IgD-negative memory B cell (primary cell): ENCODE data around the gene PLAC9. TPM values are rescaled to one million over a fixed set of nuclear protein-coding genes. Genes with fewer than 3 reads are reported as not detected.

Source experiments
- H3K27ac Mint-ChIP-seq, 3 donors: one replicate each; pipeline ENCODE4 v1.8.0; 2020 to 2022; ENCODE audit warnings: mild to moderate bottlenecking in 3 of 3, mixed read lengths in 3 of 3, moderate library complexity in 1 of 3
- H3K27me3 Mint-ChIP-seq: one replicate; pipeline ENCODE4 v1.8.0; 2021; ENCODE audit warnings: mixed read lengths
- H3K36me3 Mint-ChIP-seq: one replicate; pipeline ENCODE4 v1.8.0; 2020; ENCODE audit warnings: mild to moderate bottlenecking, mixed read lengths
- H3K4me1 Mint-ChIP-seq, 3 donors: one replicate each; pipeline ENCODE4 v1.8.0; 2020 to 2022; ENCODE audit warnings: mixed read lengths in 3 of 3, mild to moderate bottlenecking in 1 of 3
- H3K4me3 Mint-ChIP-seq, 4 donors: one replicate each; pipeline ENCODE4 v1.8.0; 2020 to 2022; ENCODE audit warnings: mild to moderate bottlenecking in 4 of 4, mixed read lengths in 4 of 4, moderate library complexity in 3 of 4
- H3K9me3 Mint-ChIP-seq, 3 donors: one replicate each; pipeline ENCODE4 v1.8.0; 2020 to 2021; ENCODE audit warnings: mixed read lengths in 3 of 3, mild to moderate bottlenecking in 1 of 3
- polyA plus RNA-seq: library from polyadenylated mRNA; unstranded; fragments of 300-500 nt; fragmentation: Illumina TruSeq; gene quantifications from one replicate; pipeline ENCODE4 v1.2.3, GENCODE V29; 2021

Gene PLAC9
- polyA plus RNA-seq, 1 donor from 2014 or later: not detected

DNA sequence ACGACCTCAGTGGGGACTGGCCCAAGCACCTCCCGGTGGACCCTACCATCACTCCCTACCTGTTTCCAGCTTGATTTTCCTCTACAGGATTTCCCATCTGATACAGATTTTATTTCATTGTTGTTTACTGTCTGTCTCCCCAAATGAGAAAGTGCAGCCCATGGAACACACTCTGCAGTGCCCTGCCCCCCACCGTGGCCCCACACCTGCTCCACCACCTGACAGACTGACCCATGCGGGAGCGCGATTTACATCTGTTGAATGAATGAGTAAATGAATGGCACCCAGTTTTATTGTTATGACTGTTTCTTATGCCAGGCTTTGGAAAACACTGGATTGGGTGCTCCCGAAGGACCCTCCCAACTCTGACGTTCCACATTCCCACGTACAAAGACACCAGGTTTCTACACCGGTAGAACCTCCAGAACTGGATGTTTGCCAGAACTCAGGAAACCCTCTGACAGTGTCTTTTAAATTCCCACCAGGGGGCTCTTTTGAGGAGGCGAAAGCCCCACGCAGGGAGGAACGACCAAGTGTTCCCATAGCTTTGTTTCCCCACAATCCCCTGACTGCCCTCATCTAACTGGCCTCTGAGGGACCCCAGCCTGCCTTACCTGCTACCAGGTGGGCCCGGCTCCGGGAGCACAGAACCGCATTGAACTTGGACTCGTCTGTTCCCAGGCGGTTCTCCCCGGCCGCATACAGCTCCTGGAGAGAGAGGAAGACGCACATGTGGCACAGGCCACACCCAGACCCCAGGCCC lies 29.0 kb downstream of the PLAC9 start:
- Mint-ChIP-seq H3K9me3 (no peaks in the 10 kb centered on the region), H3K4me3 (no peak overlapping the region), H3K27me3 (no peaks in the 10 kb centered on the region), H3K4me1 (peaks cover 0 to 5% (median 2%) of the 10 kb centered on the region in 3 donors), H3K36me3 (no peaks in the 10 kb centered on the region), H3K27ac (peak overlapping the region in 1 of 3 donors; percentile 80)

DNA sequence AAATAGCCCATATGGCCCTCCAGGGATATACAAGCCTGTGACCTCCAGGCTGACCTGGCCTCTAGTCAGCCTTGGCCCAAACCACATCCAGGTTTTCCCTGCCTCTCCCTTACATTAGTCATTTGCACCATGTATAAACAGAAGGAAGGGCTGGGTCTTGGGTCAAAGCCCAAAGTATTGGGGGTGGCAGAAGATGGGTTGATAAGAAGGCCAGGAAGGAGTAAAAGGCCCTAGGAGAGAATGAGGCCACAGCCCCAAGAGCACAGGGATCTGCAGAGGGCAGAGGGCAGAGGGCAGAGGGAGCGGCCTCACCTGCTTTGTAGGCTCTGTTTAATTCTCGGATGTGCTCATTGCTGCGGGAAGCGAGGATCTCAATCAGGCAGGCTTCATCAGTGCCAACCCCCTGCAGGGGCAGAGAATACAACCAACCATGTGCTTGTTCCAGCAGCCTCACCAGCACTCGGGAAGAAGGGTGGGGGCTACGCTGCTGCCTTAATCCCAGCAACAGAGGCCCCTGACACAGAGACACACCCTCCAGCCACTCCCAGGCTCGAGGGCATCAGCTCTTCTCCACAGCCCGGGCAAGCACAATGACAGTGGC lies 31.3 kb downstream of the PLAC9 start:
- peak overlapping the region in 1 of 3 donors; percentile 63 for H3K27ac Mint-ChIP-seq
- no peak overlapping the region for H3K4me3 Mint-ChIP-seq
- H3K27me3 Mint-ChIP-seq: no peaks in the 10 kb centered on the region
- H3K36me3 Mint-ChIP-seq: no peaks in the 10 kb centered on the region
- H3K9me3 Mint-ChIP-seq: no peaks in the 10 kb centered on the region
- peaks cover 0 to 5% (median 2%) of the 10 kb centered on the region in 3 donors for H3K4me1 Mint-ChIP-seq

DNA sequence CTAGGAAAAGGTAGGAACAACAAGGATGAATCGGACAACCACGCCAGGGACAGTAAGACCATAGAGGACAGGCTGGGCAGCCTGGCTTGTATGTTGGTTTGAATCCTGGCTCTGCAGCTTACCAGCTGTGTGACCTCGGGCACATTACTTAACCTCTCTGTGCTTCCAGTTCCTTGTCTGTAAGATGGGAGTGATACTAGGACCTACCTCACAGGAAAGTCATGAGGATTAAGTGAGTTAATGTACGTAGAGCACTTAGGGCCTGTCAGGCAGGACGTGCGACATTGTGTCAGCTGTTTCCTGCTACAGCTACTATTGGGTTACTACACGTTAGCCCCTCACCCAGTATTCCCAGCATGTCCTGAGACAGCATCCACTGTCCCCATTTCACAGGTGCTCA lies 32.1 kb downstream of the PLAC9 start:
- H3K9me3 Mint-ChIP-seq: no peaks in the 10 kb centered on the region
- H3K4me1 Mint-ChIP-seq: peaks cover 0 to 2% (median 2%) of the 10 kb centered on the region in 3 donors
- no peaks in the 10 kb centered on the region for H3K36me3 Mint-ChIP-seq
- H3K4me3 Mint-ChIP-seq: no peak overlapping the region
- no peak overlapping the region for H3K27ac Mint-ChIP-seq
- no peaks in the 10 kb centered on the region for H3K27me3 Mint-ChIP-seq

DNA sequence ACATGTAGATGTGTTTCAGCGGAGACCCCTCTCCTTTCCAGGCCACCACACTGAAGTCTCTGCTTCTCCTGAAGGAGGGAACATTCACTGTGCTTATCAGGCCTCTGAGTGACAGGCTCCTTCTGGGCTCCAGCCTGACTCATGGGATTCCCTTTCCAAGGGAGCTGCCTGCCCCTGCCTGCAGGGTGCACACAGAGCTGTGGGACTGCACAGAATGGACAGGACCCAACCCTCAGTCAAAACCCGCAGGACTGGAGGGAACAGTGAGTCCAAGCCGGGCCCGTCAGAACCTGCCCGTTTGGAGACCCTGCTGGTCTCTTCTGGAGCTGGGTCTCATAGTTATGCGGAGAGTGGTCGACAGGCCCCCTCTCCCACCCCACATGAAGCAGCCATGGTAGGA lies 32.6 kb downstream of the PLAC9 start:
- H3K4me1 Mint-ChIP-seq: peaks cover 0 to 2% (median 0%) of the 10 kb centered on the region in 3 donors
- H3K27me3 Mint-ChIP-seq: no peaks in the 10 kb centered on the region
- no peak overlapping the region for H3K4me3 Mint-ChIP-seq
- no peaks in the 10 kb centered on the region for H3K36me3 Mint-ChIP-seq
- no peaks in the 10 kb centered on the region for H3K9me3 Mint-ChIP-seq
- no peak overlapping the region for H3K27ac Mint-ChIP-seq

DNA sequence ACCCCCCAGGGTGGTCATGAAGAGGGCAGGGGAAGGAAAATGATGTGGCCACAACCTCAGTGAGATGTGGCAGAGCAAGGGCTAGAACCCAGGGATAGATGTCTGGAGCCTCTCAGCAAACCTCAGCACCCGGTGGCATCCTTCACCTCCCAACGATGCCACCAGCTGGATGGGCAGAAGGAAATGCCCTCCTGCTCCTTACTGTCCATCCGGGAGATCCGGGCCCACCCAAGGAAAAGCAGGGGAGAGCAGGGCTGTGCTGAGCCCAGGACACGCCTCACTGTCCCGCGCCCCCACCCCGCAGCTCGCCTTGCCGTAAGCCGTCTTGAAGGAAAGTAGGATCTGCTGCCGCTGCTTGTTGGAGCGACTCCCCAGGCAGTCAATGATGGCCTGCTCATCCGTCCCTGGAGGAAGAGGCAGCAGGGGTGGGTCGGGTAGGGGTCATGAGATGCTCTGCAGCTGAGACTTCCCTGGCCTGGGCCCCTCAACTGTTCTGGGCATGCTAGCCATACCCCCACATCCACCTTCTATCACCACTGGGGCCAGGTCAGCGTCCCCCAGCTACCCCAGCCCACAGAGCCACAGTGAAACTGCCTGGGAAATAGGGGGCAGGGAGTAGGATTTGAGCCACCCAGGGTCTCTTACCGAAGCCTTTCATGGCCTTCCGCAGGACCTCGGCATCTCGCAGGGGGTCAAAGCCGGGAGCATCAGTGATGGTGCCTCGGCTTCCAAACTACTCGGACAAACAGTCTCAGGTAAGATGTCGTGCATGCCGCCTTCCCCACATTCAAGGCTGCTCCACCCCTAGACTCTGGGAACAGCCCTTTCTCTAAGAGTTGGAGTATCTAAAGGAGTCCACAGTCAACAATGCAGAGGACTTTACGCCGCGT lies 34.3 kb downstream of the PLAC9 start:
- Mint-ChIP-seq H3K9me3 (no peaks in the 10 kb centered on the region), H3K4me1 (peaks cover 0 to 2% (median 0%) of the 10 kb centered on the region in 3 donors), H3K27ac (peak overlapping the region in 1 of 3 donors; percentile 89), H3K4me3 (no peak overlapping the region), H3K27me3 (no peaks in the 10 kb centered on the region), H3K36me3 (no peaks in the 10 kb centered on the region)

DNA sequence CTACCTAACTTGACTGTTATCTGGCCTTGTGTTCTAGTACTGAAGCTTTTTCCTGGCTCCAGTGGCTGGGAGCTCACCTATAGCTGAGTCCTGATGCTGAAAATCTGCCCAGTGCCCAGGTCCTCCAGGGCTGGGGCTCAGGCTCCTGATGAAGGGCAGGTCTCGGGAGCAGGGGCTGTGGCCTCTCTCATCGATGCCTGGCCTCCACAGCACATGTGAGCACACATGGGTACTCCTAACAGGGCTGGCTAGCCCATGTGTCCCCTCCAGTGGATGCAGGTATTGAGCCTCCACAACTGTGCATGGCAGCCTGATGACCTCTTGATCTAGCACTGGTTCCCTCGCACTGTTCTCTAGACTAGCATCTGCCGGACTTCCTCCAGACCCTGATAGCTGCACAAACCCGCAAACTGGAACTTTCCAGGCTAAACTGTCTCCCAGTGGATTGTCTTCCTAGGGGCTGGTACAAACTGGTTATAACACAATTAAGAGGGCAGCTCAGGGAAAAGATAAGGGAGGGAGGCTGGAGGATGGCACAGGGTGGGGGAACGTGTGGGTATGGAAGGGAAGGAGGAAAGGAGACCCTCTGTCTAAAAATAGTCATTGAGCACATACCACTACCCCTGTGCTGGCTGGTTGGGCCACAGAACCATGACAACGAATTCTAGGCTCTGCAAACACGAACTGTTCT lies 35.1 kb downstream of the PLAC9 start:
- Mint-ChIP-seq H3K4me1 (peaks cover 0 to 2% (median 0%) of the 10 kb centered on the region in 3 donors), H3K9me3 (no peaks in the 10 kb centered on the region), H3K36me3 (no peaks in the 10 kb centered on the region), H3K4me3 (no peak overlapping the region), H3K27ac (no peak overlapping the region), H3K27me3 (no peaks in the 10 kb centered on the region)

DNA sequence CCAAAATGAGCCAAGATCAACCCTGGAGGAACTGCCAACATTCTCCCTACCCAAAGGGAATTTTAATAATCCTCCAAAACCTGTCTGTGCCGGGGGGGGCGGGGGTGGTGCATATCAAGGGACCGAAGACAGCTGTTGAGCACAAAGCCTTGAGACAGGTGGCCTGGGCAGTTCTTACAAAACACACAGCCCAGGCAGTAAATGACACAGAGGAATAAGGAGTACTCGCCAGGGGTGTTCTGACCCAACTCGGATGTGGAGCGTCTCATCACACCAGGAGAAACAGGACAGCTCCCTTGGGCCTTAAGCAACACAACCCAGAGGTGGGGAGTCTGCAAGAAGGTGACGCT lies 35.6 kb downstream of the PLAC9 start:
- no peaks in the 10 kb centered on the region for H3K9me3 Mint-ChIP-seq
- H3K4me1 Mint-ChIP-seq: peaks cover 0 to 2% (median 0%) of the 10 kb centered on the region in 3 donors
- no peaks in the 10 kb centered on the region for H3K36me3 Mint-ChIP-seq
- H3K27me3 Mint-ChIP-seq: no peaks in the 10 kb centered on the region
- no peak overlapping the region for H3K4me3 Mint-ChIP-seq
- no peak overlapping the region for H3K27ac Mint-ChIP-seq

DNA sequence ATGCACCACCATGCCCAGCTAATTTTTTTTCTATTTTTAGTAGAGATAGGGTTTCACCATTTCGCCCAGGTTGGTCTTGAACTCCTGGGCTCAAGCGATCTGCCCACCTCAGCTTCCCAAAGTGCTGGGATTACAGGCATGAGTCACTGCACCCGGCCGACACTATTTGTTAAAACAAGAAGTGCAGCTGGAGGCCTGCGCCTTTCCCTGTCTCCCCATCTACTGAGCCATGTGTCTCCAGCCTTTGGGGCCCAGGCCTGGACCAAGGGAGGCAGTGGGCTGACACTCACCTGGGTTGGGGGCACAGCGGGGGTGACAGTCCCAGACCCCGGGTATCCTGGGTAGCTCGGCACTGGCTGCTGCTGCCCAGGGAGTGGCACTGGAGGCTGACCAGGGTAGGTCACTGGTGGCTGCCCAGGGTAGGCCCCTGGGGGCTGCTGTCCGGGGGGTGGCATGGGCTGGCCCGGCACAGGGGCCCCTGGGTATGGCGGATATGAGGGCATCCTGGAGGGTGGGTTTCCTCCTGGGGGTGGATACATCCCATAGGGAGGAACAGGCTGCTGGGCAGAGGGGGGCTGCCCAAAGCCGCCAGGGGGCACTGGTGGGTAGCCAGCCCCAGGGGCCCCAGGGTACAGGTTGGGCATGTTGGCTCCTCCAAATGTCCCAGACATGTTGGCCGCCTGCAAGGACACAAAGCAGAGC lies 36.3 kb downstream of the PLAC9 start:
- H3K4me1 Mint-ChIP-seq: peaks cover 0 to 2% (median 0%) of the 10 kb centered on the region in 3 donors
- H3K9me3 Mint-ChIP-seq: no peaks in the 10 kb centered on the region
- H3K36me3 Mint-ChIP-seq: no peaks in the 10 kb centered on the region
- H3K4me3 Mint-ChIP-seq: no peak overlapping the region
- H3K27me3 Mint-ChIP-seq: no peaks in the 10 kb centered on the region
- H3K27ac Mint-ChIP-seq: no peak overlapping the region

DNA sequence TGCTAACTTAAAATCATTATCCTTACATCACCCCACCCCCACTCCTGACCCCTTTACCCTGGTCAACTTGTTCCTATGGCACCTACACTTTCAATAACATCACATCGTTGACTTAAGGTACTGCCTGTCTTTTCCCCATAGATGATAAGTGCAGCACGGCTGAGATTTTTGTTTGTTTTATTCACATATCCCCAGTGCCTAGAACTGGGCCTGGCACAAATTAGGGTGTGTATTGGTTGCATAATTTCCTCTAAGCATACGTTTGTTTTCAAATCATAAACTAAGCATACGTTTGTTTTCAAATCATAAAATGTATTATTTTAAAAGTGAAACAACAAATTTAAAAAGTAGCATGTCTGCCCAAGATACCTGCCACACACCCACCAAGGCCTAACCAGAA lies 37.5 kb downstream of the PLAC9 start:
- H3K36me3 Mint-ChIP-seq: no peaks in the 10 kb centered on the region
- no peaks in the 10 kb centered on the region for H3K9me3 Mint-ChIP-seq
- H3K27ac Mint-ChIP-seq: peak overlapping the region in 1 of 3 donors; percentile 55
- H3K4me3 Mint-ChIP-seq: no peak overlapping the region
- peaks cover 0 to 3% (median 0%) of the 10 kb centered on the region in 3 donors for H3K4me1 Mint-ChIP-seq
- H3K27me3 Mint-ChIP-seq: no peaks in the 10 kb centered on the region

DNA sequence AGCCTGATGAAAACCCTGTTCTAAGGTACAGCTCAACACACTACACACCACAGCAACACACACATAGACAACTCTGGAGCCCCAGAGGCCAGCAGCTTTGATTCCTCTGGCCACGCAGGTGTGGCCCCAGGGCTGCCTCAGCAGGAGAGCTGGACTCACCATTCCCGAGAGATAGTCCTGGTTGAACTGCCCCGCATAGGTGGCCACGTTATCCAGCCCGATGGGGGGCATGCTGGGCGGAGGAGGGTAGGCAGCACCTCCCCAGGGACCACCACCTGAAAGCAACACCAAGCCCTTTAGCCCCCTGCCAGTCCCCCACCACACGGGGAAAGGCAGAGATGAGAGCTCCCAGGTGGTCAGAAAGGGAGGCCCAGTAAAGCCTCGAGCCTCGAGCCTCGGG lies 38.1 kb downstream of the PLAC9 start:
- Mint-ChIP-seq H3K9me3 (no peaks in the 10 kb centered on the region), H3K27ac (no peak overlapping the region), H3K36me3 (no peaks in the 10 kb centered on the region), H3K4me1 (peaks cover 0 to 3% (median 0%) of the 10 kb centered on the region in 3 donors), H3K27me3 (no peaks in the 10 kb centered on the region), H3K4me3 (no peak overlapping the region)

DNA sequence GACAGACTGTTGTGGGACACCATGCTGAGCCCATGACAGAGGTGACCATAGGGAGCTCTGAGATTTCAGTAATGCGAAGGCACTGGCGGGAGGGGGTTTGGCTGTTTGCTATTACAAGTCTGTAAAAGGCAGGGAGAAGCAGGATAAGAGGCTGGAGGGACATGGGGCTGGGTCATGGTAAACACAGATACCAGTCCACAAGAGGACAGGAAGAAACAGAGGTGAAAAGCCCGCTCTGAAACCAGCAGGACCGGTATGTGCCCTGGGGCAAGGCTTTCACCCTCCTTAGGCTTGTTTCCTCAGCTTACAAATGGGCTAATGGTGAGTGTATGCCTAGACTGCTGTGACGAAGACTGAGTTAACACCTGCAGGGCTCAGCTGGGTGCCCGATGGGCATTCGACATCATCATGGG lies 38.7 kb downstream of the PLAC9 start:
- H3K4me3 Mint-ChIP-seq: no peak overlapping the region
- H3K27ac Mint-ChIP-seq: peak overlapping the region in 1 of 3 donors; percentile 92
- H3K4me1 Mint-ChIP-seq: peaks cover 0 to 2% (median 2%) of the 10 kb centered on the region in 3 donors
- no peaks in the 10 kb centered on the region for H3K27me3 Mint-ChIP-seq
- no peaks in the 10 kb centered on the region for H3K9me3 Mint-ChIP-seq
- no peaks in the 10 kb centered on the region for H3K36me3 Mint-ChIP-seq

DNA sequence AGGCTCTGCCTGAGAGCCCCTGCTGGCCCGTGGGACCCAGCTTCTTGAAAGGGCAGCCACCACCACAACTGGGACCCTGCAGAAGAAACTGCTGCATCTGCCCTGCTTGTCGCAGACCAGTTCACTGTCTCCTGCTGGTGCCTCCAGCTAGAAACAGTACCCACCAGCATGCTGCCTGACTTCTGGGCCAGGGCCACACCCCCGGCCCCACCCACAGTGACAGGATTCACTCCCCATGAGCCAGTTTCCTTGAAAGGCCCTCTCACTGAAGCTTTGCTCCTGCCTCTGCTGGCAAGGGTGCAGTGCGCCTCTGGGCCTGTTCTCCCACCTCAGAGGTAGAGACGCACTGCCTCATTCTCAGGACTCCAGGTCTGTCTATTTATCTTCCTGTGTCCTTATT lies 40.4 kb downstream of the PLAC9 start:
- Mint-ChIP-seq H3K27ac (peak overlapping the region in 1 of 3 donors; percentile 59), H3K4me1 (peaks cover 7 to 8% (median 8%) of the 10 kb centered on the region in 3 donors), H3K4me3 (no peak overlapping the region), H3K36me3 (no peaks in the 10 kb centered on the region), H3K9me3 (no peaks in the 10 kb centered on the region), H3K27me3 (no peaks in the 10 kb centered on the region)

DNA sequence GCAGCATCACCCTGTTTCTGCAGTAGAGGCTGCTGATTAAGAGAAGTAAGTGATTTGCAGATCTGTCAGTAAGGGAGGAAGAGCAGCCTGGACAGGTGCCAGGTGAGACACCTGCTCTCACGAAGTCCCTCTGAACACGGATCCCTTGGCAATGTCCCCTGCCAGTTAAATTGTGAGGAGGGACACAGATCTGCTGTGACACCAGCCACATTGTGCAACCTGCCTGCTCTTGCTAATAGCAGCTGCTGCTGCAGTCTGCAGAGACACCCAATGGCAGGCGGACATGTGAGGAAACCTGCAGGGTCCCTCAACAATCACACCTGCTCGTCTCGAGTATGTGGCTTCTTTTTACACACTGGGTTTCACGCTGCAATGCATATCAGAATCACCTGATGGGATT lies 40.9 kb downstream of the PLAC9 start:
- H3K9me3 Mint-ChIP-seq: no peaks in the 10 kb centered on the region
- no peak overlapping the region for H3K4me3 Mint-ChIP-seq

More for the DNA sequence above, 40.9 kb downstream of the PLAC9 start:
- Mint-ChIP-seq H3K27ac (peak overlapping the region in 1 of 3 donors; percentile 28), H3K27me3 (no peaks in the 10 kb centered on the region), H3K36me3 (peaks cover 2% of the 10 kb centered on the region), H3K4me1 (peaks cover 9 to 13% (median 10%) of the 10 kb centered on the region in 3 donors)
